ENCODE results near the gene HSBP1. TPM values are rescaled to one million over a fixed set of nuclear protein-coding genes. Genes with fewer than 3 reads are reported as not detected.

HSBP1 gene
- total RNA-seq, 2 donors from 2014 or later: 112 to 134 TPM

- no peak for TF ChIP-seq CTCF (IDR thresholded peaks at IDR 0.05)
- Histone ChIP-seq H3K9ac (ENCODE audit: low read depth in 2 of 2, low read length in 2 of 2) (no peak overlapping the region), H3K27ac (no peak overlapping the region), H3K9me3 (no peaks in the 10 kb centered on the region), H3K4me1 (no peaks in the 10 kb centered on the region), H3K36me3 (no peaks in the 10 kb centered on the region), H3K27me3 (no peaks in the 10 kb centered on the region), H3K4me3 (no peak overlapping the region)
- DNase-seq: no peak
- intact Hi-C loops (cut with DNase I): no loop called here
Observed at GRCh38 chr16:83818276-83818675, 10.5 kb downstream of the HSBP1 start.

GRCh38 chr16:83819361-83819760, 11.6 kb downstream of the HSBP1 start:
- H3K4me3 ChIP-seq: no peak overlapping the region
- no peaks in the 10 kb centered on the region for H3K9me3 ChIP-seq
- H3K4me1 ChIP-seq: no peaks in the 10 kb centered on the region
- H3K36me3 ChIP-seq: no peaks in the 10 kb centered on the region
- TF ChIP-seq CTCF (IDR thresholded peaks at IDR 0.05): no peak
- H3K27ac ChIP-seq: no peak overlapping the region
- no peak for DNase-seq
- no peaks in the 10 kb centered on the region for H3K27me3 ChIP-seq
- intact Hi-C loops (cut with DNase I): no loop called here
- no peak overlapping the region for H3K9ac ChIP-seq (ENCODE audit: low read depth in 2 of 2, low read length in 2 of 2)

- DNase-seq: peak; percentile 72
- Histone ChIP-seq H3K4me3 (no peak overlapping the region), H3K4me1 (no peaks in the 10 kb centered on the region), H3K36me3 (no peaks in the 10 kb centered on the region), H3K9ac (ENCODE audit: low read depth in 2 of 2, low read length in 2 of 2) (no peak overlapping the region), H3K27ac (no peak overlapping the region), H3K27me3 (no peaks in the 10 kb centered on the region), H3K9me3 (no peaks in the 10 kb centered on the region)
- intact Hi-C loops (cut with DNase I): loop anchor here (5.0 kb wide), 1 partner anchor 241 kb away; no protein-coding TSS in a partner anchor
- TF ChIP-seq CTCF (IDR thresholded peaks at IDR 0.05): peak; percentile 90
Observed at GRCh38 chr16:83826146-83826913, 18.6 kb downstream of the HSBP1 start.

- H3K4me3 ChIP-seq: no peak overlapping the region
- H3K27ac ChIP-seq: no peak overlapping the region
- no peak overlapping the region for H3K9ac ChIP-seq (ENCODE audit: low read depth in 2 of 2, low read length in 2 of 2)
- intact Hi-C loops (cut with DNase I): no loop called here
- no peaks in the 10 kb centered on the region for H3K9me3 ChIP-seq
- TF ChIP-seq CTCF (IDR thresholded peaks at IDR 0.05): no peak
- DNase-seq: no peak
- H3K36me3 ChIP-seq: no peaks in the 10 kb centered on the region
- no peaks in the 10 kb centered on the region for H3K4me1 ChIP-seq
- no peaks in the 10 kb centered on the region for H3K27me3 ChIP-seq
Observed at GRCh38 chr16:83830091-83830768, 22.5 kb downstream of the HSBP1 start.

GRCh38 chr16:83830769-83831455, 23.1 kb downstream of the HSBP1 start:
- no peak for DNase-seq

More at GRCh38 chr16:83830769-83831455, 23.1 kb downstream of the HSBP1 start:
- intact Hi-C loops (cut with DNase I): no loop called here
- Histone ChIP-seq H3K36me3 (no peaks in the 10 kb centered on the region), H3K9me3 (no peaks in the 10 kb centered on the region), H3K4me1 (no peaks in the 10 kb centered on the region), H3K27ac (no peak overlapping the region), H3K9ac (ENCODE audit: low read depth in 2 of 2, low read length in 2 of 2) (no peak overlapping the region), H3K4me3 (no peak overlapping the region), H3K27me3 (no peaks in the 10 kb centered on the region)
- no peak for TF ChIP-seq CTCF (IDR thresholded peaks at IDR 0.05)
